ENCODE measurements around the gene ETFA.

ETFA gene

GRCh38 chr15:76198456-76199105 lies 112.7 kb downstream of the ETFA start:
- no peak for DNase-seq (ENCODE audit: low spot score)
- in situ Hi-C loops (cut with MboI; ENCODE audit: low sequenced_read_pairs, unreplicated experiment), result loop anchor here (25.0 kb wide), 1 partner anchor 664 kb away; no protein-coding TSS in a partner anchor
- no peak for TF ChIP-seq CTCF (IDR thresholded peaks at IDR 0.05; ENCODE audit: borderline replicate concordance, control extremely low read depth, extremely low read depth, insufficient read depth, missing control alignments)

- in situ Hi-C loops (cut with MboI; ENCODE audit: low sequenced_read_pairs, unreplicated experiment), result loop anchor here (25.0 kb wide), 1 partner anchor 664 kb away; no protein-coding TSS in a partner anchor
- no peak for TF ChIP-seq CTCF (IDR thresholded peaks at IDR 0.05; ENCODE audit: borderline replicate concordance, control extremely low read depth, extremely low read depth, insufficient read depth, missing control alignments)
- DNase-seq (ENCODE audit: low spot score), result no peak
Measured at GRCh38 chr15:76197703-76198455, 113.4 kb downstream of the ETFA start.

GRCh38 chr15:76196269-76197231 lies 114.7 kb downstream of the ETFA start:
- in situ Hi-C loops (cut with MboI; ENCODE audit: low sequenced_read_pairs, unreplicated experiment), result loop anchor here (25.0 kb wide), 1 partner anchor 666 kb away; no protein-coding TSS in a partner anchor
- DNase-seq (ENCODE audit: low spot score), result no peak
- TF ChIP-seq CTCF (IDR thresholded peaks at IDR 0.05; ENCODE audit: borderline replicate concordance, control extremely low read depth, extremely low read depth, insufficient read depth, missing control alignments), result no peak

- no peak for DNase-seq (ENCODE audit: low spot score)
- TF ChIP-seq CTCF (IDR thresholded peaks at IDR 0.05; ENCODE audit: borderline replicate concordance, control extremely low read depth, extremely low read depth, insufficient read depth, missing control alignments), result no peak
- in situ Hi-C loops (cut with MboI; ENCODE audit: low sequenced_read_pairs, unreplicated experiment), result loop anchor here (25.0 kb wide), 1 partner anchor 667 kb away; no protein-coding TSS in a partner anchor
Measured at GRCh38 chr15:76195506-76196268, 115.6 kb downstream of the ETFA start.

GRCh38 chr15:76193934-76194333 lies 117.3 kb downstream of the ETFA start:
- DNase-seq (ENCODE audit: low spot score), result no peak
- TF ChIP-seq CTCF (IDR thresholded peaks at IDR 0.05; ENCODE audit: borderline replicate concordance, control extremely low read depth, extremely low read depth, insufficient read depth, missing control alignments), result no peak
- in situ Hi-C loops (cut with MboI; ENCODE audit: low sequenced_read_pairs, unreplicated experiment), result loop anchor here (25.0 kb wide), 1 partner anchor 668 kb away; no protein-coding TSS in a partner anchor

Measured in GM13976 (cell line).